Keratinocyte (primary cell): ENCODE measurements around the gene HADHB. TPM values are rescaled to one million over a fixed set of nuclear protein-coding genes. Genes with fewer than 3 reads are reported as not detected.

Experiments
- DNase-seq: peaks from one replicate; pipeline ENCODE4 v3.0.0-alpha.2; 2011; ENCODE audit warnings: low read depth, missing footprints, low spot score
- FAIRE-seq: peaks from 2 replicates; lab custom pipeline; 2011; peaks lifted over from hg19 to GRCh38; lab: Jason Lieb, UNC
- H2AFZ ChIP-seq: 2 replicates; pipeline ENCODE4 v1.6.0; 2012; ENCODE audit warnings: low read length, control low read depth, inconsistent platforms; ENCODE audit not compliant: control insufficient read depth
- H3K27ac ChIP-seq: 2 replicates; pipeline ENCODE4 v1.5.1; 2011; ENCODE audit warnings: low read length; ENCODE audit not compliant: control insufficient read depth, insufficient read depth
- H3K27me3 ChIP-seq: 3 replicates; pipeline ENCODE4 v1.6.0; 2011; ENCODE audit warnings: low read length; ENCODE audit not compliant: control insufficient read depth, insufficient read depth; ENCODE audit errors: extremely low read depth
- H3K36me3 ChIP-seq, 2 experiments: 2 replicates in 1 of 2; 3 replicates in 1 of 2; pipeline ENCODE4 v1.5.1; 2011; ENCODE audit warnings: low read length in 2 of 2, mild to moderate bottlenecking in 1 of 2; ENCODE audit not compliant: control insufficient read depth in 2 of 2, insufficient read depth in 2 of 2; ENCODE audit errors: extremely low read depth in 1 of 2
- H3K4me1 ChIP-seq: 3 replicates; pipeline ENCODE4 v1.5.1; 2011; ENCODE audit warnings: low read length; ENCODE audit not compliant: control insufficient read depth, insufficient read depth; ENCODE audit errors: extremely low read depth
- H3K4me2 ChIP-seq: 3 replicates; pipeline ENCODE4 v1.6.0; 2011; ENCODE audit warnings: low read depth, low read length; ENCODE audit not compliant: control insufficient read depth, insufficient read depth; ENCODE audit errors: extremely low read depth
- H3K4me3 ChIP-seq, 3 experiments: fragments of 200-600 bp in 1 of 3; sonication (generic) in 1 of 3; 2 replicates in 2 of 3; 3 replicates in 1 of 3; pipeline ENCODE4 v1.5.1; 2011 to 2016; ENCODE audit warnings: low read length in 3 of 3, mild to moderate bottlenecking in 3 of 3, control low read depth in 2 of 3, inconsistent platforms in 1 of 3, low read depth in 1 of 3, mixed read lengths in 1 of 3, mixed run types in 1 of 3, moderate library complexity in 1 of 3; ENCODE audit not compliant: control insufficient read depth in 2 of 3, insufficient read depth in 2 of 3; ENCODE audit errors: extremely low read depth in 1 of 3
- H3K79me2 ChIP-seq: 2 replicates; pipeline ENCODE4 v1.6.0; 2012; ENCODE audit warnings: low read length; ENCODE audit not compliant: control insufficient read depth, insufficient read depth
- H3K9ac ChIP-seq: 3 replicates; pipeline ENCODE4 v1.6.0; 2011; ENCODE audit warnings: low read length; ENCODE audit not compliant: control insufficient read depth, insufficient read depth; ENCODE audit errors: extremely low read depth
- H3K9me1 ChIP-seq: 3 replicates; pipeline ENCODE4 v1.6.0; 2011; ENCODE audit warnings: low read length; ENCODE audit not compliant: control insufficient read depth, insufficient read depth; ENCODE audit errors: extremely low read depth
- H3K9me3 ChIP-seq: 2 replicates; pipeline ENCODE4 v1.5.1; 2012; ENCODE audit warnings: low read depth, low read length; ENCODE audit not compliant: control insufficient read depth
- H4K20me1 ChIP-seq: 3 replicates; pipeline ENCODE4 v1.6.0; 2011; ENCODE audit warnings: low read length; ENCODE audit not compliant: control insufficient read depth, insufficient read depth; ENCODE audit errors: extremely low read depth
- CTCF ChIP-seq, 3 experiments: IDR thresholded peaks in 1 of 3; conservative IDR thresholded peaks in 1 of 3; optimal IDR thresholded peaks in 1 of 3; 2 replicates in 2 of 3; 3 replicates in 1 of 3; pipeline versions ENCODE3 to v1.5.1; 2011; ENCODE audit warnings: low read length in 3 of 3, mild to moderate bottlenecking in 3 of 3, moderate library complexity in 2 of 3, control low read depth in 1 of 3, inconsistent platforms in 1 of 3; ENCODE audit not compliant: insufficient read depth in 2 of 3; ENCODE audit errors: extremely low read depth in 1 of 3
- EZH2 ChIP-seq: IDR thresholded peaks from one replicate; pipeline ENCODE4 v1.6.1; 2012; ENCODE audit warnings: inconsistent platforms, mild to moderate bottlenecking, low read length, moderate library complexity
- dilution Hi-C: fragments of 300-500 bp; cut with MboI; formaldehyde crosslinking; loops from one replicate; pipeline ENCODE4 v1.7.0; 2020; ENCODE audit warnings: low sequenced_read_pairs; ENCODE audit not compliant: extremely low pct_ligation_motif_present
- polyA plus RNA-seq, 5 experiments: library from polyadenylated mRNA; depleted of rRNA in 3 of 5; stranded (reverse) in 3 of 5; stranded (forward) in 1 of 5; unstranded in 1 of 5; fragments of >200 nt; gene quantifications; 1 replicate in 1 of 5; 2 replicates in 3 of 5; 3 replicates in 1 of 5; pipeline versions ENCODE4 v1.2.1 to v1.2.3, GENCODE V29; 2011 to 2012; ENCODE audit warnings: missing spikeins in 2 of 5, low read depth in 1 of 5, low replicate concordance in 1 of 5

HADHB gene
- polyA plus RNA-seq, 1 donor (not counting 4 experiments of a cell fraction or from before 2014, with no cell fraction given), result 109 TPM

DNA sequence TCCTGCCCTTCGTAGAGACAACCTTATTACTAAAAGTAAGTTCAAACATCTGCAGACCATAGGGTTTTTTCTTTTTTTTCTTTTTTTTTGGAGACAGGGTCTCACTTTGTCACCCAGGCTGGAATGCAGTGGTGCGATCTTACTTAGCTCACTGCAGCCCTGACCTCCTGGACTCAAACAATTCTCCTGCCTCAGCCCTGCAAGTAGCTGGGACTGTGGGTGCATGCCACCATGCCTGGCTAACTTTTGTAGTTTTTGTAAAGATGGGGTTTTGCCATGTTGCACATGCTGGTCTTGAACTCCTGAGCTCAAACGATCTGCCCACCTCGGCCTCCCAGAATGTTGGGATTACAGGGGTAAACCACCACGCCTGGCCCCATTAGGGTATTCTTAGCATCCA, 32.7 kb upstream of the HADHB start:
- no peak for DNase-seq
- H3K9me1 ChIP-seq, result no peaks in the 10 kb centered on the region
- no peaks in the 10 kb centered on the region for H3K79me2 ChIP-seq
- no peaks in the 10 kb centered on the region for H3K9me3 ChIP-seq
- H3K27ac ChIP-seq, result no peak overlapping the region
- dilution Hi-C loops, result no loop called here
- no peak overlapping the region for H3K4me2 ChIP-seq
- no peaks in the 10 kb centered on the region for H3K27me3 ChIP-seq
- FAIRE-seq, result no peak
- H3K4me3 ChIP-seq, result no peak overlapping the region
- H4K20me1 ChIP-seq, result no peaks in the 10 kb centered on the region
- no peak overlapping the region for H2AFZ ChIP-seq
- H3K9ac ChIP-seq, result no peak overlapping the region
- peaks cover 21 to 27% of the 10 kb centered on the region in 2 experiments for H3K36me3 ChIP-seq
- TF ChIP-seq EZH2, result no peak
- H3K4me1 ChIP-seq, result no peaks in the 10 kb centered on the region

DNA sequence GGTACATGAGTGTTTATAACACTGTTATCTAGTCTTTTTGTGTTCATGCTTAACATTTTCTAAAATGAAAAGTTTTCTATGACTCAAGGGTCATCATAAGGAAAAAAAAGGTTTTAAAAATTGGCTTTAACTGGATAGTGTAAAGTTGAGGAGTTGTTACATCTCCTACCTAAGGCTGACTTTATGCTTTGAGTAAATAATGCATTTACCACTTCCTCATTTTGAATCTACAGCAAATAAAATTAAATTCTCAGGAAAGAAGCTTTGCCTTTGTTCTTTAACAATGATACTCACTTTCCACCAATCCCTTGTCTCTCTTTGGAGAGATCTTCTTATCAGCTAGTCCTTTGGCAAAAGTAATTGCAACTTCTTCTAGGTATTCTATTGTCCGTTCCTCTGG, 30.0 kb upstream of the HADHB start:
- Histone ChIP-seq H3K36me3 (peaks cover 23 to 27% of the 10 kb centered on the region in 2 experiments), H3K4me3 (no peak overlapping the region), H3K9me1 (no peaks in the 10 kb centered on the region), H3K4me1 (no peaks in the 10 kb centered on the region), H3K79me2 (no peaks in the 10 kb centered on the region), H3K27me3 (no peaks in the 10 kb centered on the region), H2AFZ (no peak overlapping the region), H3K27ac (no peak overlapping the region), H3K4me2 (no peak overlapping the region), H4K20me1 (no peaks in the 10 kb centered on the region), H3K9me3 (no peaks in the 10 kb centered on the region), H3K9ac (no peak overlapping the region)
- TF ChIP-seq CTCF (optimal IDR thresholded peaks at IDR 0.05 in 1 of 3, IDR thresholded peaks at IDR 0.05 in 1 of 3, conservative IDR thresholded peaks at IDR 0.05 in 1 of 3; ENCODE audit: extremely low read depth in 1 of 3, insufficient read depth in 2 of 3, low read length in 3 of 3) (no peak), EZH2 (no peak)
- dilution Hi-C loops, result no loop called here
- DNase-seq (no peak), FAIRE-seq (no peak)

GRCh38 chr2:26215833-26216232, 28.9 kb upstream of the HADHB start:
- Histone ChIP-seq H3K4me2 (no peak overlapping the region), H3K27ac (no peak overlapping the region), H3K36me3 (peaks cover 25% of the 10 kb centered on the region in 2 experiments), H3K79me2 (no peaks in the 10 kb centered on the region), H2AFZ (no peak overlapping the region), H3K27me3 (no peaks in the 10 kb centered on the region), H3K9ac (no peak overlapping the region), H3K4me1 (no peaks in the 10 kb centered on the region), H3K4me3 (no peak overlapping the region), H4K20me1 (no peaks in the 10 kb centered on the region), H3K9me3 (no peaks in the 10 kb centered on the region), H3K9me1 (no peaks in the 10 kb centered on the region)
- DNase-seq, result no peak
- TF ChIP-seq EZH2 (no peak), CTCF (optimal IDR thresholded peaks at IDR 0.05 in 1 of 3, IDR thresholded peaks at IDR 0.05 in 1 of 3, conservative IDR thresholded peaks at IDR 0.05 in 1 of 3; ENCODE audit: extremely low read depth in 1 of 3, insufficient read depth in 2 of 3, low read length in 3 of 3) (no peak)
- no peak for FAIRE-seq
- dilution Hi-C loops, result no loop called here
